ENCODE measurements around the gene SGCD.

DNA sequence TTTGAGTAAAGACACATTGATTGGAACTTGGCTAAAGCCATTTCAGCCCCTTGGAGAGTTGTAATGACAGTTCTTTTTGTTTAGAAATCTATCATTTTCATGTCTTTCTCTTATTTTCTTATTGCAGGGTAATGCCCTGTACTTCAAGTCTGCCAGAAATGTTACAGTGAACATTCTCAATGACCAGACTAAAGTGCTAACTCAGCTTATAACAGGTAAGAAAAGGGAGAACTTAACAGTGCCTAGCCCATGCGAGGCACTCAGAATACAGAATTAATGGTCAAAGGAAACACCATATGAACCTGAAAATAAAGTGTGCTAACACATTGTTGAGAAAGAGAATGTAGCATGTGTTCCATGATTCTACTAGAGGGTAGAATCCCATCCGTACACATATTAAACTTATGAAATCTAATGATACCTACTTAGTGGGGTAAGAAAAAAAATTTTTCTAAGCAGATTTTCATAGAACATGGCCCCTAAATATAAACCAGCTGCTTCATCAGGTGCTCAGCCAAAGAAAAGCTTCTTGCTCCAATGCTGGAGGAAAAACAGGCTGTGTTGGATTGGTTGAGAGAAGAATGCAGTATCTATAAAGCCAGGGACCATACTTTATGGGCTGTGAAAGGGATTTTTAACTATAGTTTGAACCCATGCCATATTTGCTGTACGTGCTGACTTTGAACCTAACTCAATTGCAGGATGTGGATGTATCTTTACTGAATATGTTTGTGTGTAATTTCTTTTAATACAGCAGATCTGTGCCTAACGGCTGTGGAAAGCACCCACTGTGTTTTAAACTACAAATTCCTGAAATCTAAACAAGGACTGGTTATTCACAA is 262.4 kb downstream of the SGCD start:
- TF ChIP-seq, protein P1, sequence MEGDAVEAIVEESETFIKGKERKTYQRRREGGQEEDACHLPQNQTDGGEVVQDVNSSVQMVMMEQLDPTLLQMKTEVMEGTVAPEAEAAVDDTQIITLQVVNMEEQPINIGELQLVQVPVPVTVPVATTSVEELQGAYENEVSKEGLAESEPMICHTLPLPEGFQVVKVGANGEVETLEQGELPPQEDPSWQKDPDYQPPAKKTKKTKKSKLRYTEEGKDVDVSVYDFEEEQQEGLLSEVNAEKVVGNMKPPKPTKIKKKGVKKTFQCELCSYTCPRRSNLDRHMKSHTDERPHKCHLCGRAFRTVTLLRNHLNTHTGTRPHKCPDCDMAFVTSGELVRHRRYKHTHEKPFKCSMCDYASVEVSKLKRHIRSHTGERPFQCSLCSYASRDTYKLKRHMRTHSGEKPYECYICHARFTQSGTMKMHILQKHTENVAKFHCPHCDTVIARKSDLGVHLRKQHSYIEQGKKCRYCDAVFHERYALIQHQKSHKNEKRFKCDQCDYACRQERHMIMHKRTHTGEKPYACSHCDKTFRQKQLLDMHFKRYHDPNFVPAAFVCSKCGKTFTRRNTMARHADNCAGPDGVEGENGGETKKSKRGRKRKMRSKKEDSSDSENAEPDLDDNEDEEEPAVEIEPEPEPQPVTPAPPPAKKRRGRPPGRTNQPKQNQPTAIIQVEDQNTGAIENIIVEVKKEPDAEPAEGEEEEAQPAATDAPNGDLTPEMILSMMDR (IDR thresholded peaks at IDR 0.05; ENCODE audit: insufficient read depth, low read length): no peak
- no peak for TF ChIP-seq POLR2AphosphoS5 (IDR thresholded peaks at IDR 0.05; ENCODE audit: low read depth)
- TF ChIP-seq, protein P2, sequence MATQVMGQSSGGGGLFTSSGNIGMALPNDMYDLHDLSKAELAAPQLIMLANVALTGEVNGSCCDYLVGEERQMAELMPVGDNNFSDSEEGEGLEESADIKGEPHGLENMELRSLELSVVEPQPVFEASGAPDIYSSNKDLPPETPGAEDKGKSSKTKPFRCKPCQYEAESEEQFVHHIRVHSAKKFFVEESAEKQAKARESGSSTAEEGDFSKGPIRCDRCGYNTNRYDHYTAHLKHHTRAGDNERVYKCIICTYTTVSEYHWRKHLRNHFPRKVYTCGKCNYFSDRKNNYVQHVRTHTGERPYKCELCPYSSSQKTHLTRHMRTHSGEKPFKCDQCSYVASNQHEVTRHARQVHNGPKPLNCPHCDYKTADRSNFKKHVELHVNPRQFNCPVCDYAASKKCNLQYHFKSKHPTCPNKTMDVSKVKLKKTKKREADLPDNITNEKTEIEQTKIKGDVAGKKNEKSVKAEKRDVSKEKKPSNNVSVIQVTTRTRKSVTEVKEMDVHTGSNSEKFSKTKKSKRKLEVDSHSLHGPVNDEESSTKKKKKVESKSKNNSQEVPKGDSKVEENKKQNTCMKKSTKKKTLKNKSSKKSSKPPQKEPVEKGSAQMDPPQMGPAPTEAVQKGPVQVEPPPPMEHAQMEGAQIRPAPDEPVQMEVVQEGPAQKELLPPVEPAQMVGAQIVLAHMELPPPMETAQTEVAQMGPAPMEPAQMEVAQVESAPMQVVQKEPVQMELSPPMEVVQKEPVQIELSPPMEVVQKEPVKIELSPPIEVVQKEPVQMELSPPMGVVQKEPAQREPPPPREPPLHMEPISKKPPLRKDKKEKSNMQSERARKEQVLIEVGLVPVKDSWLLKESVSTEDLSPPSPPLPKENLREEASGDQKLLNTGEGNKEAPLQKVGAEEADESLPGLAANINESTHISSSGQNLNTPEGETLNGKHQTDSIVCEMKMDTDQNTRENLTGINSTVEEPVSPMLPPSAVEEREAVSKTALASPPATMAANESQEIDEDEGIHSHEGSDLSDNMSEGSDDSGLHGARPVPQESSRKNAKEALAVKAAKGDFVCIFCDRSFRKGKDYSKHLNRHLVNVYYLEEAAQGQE (IDR thresholded peaks at IDR 0.05; ENCODE audit: insufficient replicate concordance, low read depth): no peak
